Activated naive CD4-positive, alpha-beta T cell treated with anti-CD3 and anti-CD28 coated beads for 36 hours (primary cell): ENCODE measurements around the gene NT5C3B. TPM values are rescaled to one million over a fixed set of nuclear protein-coding genes. Genes with fewer than 3 reads are reported as not detected.
"Not testable (repeated sequence)": the region's sequence is repeated elsewhere in the genome, so short reads cannot be mapped to it uniquely, and the experiment has no call there.

Experiments
- CTCF ChIA-PET: fragments of 350-600 bp; sonication (Branson Sonifier 250); formaldehyde crosslinking; loops from one replicate; lab custom pipeline; 2021; ENCODE audit warnings: antibody characterized with exemption; lab: Charles Lee
- DNase-seq: peaks from one replicate; pipeline ENCODE4 v3.0.0-alpha.2; 2020
- H3K27ac Mint-ChIP-seq: one replicate; pipeline ENCODE4 v1.8.0; 2021; ENCODE audit warnings: mild to moderate bottlenecking, mixed read lengths
- H3K27me3 Mint-ChIP-seq: one replicate; pipeline ENCODE4 v1.8.0; 2021; ENCODE audit warnings: low read depth, mixed read lengths
- H3K36me3 Mint-ChIP-seq: one replicate; pipeline ENCODE4 v1.8.0; 2021; ENCODE audit warnings: low read depth, mixed read lengths
- H3K4me1 Mint-ChIP-seq: one replicate; pipeline ENCODE4 v1.8.0; 2021; ENCODE audit warnings: low read depth, mixed read lengths
- H3K4me3 Mint-ChIP-seq: one replicate; pipeline ENCODE4 v1.8.0; 2021; ENCODE audit warnings: mild to moderate bottlenecking, moderate library complexity, mixed read lengths
- H3K9me3 Mint-ChIP-seq: one replicate; pipeline ENCODE4 v1.8.0; 2021; ENCODE audit warnings: mixed read lengths
- intact Hi-C: fragments of 100-400 bp; cut with micrococcal nuclease; formaldehyde crosslinking; loops from one replicate; pipeline ENCODE4 v1.15.1; 2023
- total RNA-seq, 2 experiments: library from RNA; stranded (reverse); gene quantifications; one replicate each; pipeline ENCODE4 v1.2.3, GENCODE V29; 2021

The NT5C3B gene
- total RNA-seq, 2 experiments from 2014 or later = 25.9 to 28.1 TPM

DNA sequence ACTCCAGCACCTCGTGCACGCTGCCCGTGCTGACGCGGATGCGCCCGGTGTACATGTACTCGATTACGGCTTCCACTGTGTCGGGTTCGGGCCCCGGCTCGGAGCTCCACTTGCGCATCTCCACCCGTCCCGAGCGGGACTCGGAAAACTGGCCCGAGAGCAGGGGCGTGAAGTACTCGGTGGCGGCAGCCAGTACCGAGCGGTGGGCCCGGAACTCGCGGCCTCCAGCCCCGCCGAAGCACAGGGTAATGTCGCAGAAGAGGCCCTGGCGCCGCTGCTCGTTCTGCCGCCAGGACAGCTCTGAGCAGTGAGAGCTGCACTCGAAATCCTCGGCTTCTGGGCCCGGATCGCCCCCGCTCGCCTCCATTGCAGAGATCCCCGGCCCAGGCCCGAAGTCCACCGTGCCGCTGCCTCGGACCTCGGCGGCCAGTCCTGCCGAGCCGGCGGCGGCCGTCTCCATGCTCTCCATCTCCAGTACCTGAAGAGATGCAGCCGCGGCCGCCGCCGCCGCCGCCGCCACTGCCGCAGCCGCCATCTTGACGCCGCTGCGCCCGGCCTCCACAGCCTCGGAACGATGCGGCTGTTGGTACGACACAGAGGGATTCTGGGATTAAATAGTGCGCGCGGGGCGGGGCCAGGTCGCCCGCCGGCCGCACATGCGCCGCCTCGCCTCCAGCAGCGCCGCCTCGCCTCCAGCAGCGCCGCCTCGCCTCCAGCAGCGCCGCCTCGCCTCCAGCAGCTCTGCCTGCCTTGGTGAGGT lies 29.0 kb upstream of the NT5C3B start, which contains the start of gene KLHL11:
Gene KLHL11 (minus strand): TSS at position 588 of the 760 bp plus-strand sequence. CDS start 53 bp downstream, at position 535.
- no peaks in the 10 kb centered on the region for H3K27me3 Mint-ChIP-seq
- CTCF ChIA-PET = interaction anchor here (0.6 to 2.6 kb wide), 5 partner anchors 13 to 202 kb away, joined by 3 to 10 read pairs (median 3); partner anchors contain the start of gene P3H4
- H3K27ac Mint-ChIP-seq = peak within 1 kb of the TSS; percentile 47
- H3K4me3 Mint-ChIP-seq = no peak within 1 kb of the TSS
- H3K4me1 Mint-ChIP-seq = peaks cover 29% of the 10 kb centered on the region
- peaks cover 6% of the 10 kb centered on the region for H3K36me3 Mint-ChIP-seq
- intact Hi-C loops = loop anchor here (1.0 to 10.0 kb wide), 7 partner anchors 28 to 410 kb away; partner anchors contain the start of genes CNP, DNAJC7, HAP1 and KLHL10
- H3K9me3 Mint-ChIP-seq = no peaks in the 10 kb centered on the region
- DNase-seq = peak; percentile 92

DNA sequence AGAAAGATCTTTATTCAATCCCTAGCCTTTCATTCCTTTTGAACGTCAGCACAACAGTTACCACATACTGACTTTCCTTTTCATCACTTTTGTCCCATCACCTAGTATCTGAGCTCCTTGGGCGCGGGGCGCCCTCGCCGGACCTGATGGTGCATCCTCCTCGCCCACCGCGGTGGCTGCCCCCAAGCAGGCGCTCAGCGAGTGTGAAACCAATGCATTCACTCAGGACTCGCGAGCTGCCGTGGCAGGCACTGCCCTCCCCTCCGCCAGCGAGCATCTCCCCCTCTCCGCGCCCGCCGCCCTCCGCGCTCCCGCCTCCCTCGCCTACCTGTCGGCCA lies 28.4 kb upstream of the NT5C3B start:
- H3K36me3 Mint-ChIP-seq = peaks cover 6% of the 10 kb centered on the region
- no peak overlapping the region for H3K27ac Mint-ChIP-seq

GRCh38 chr17:41863074-41863848 lies 27.2 kb upstream of the NT5C3B start:
- no peaks in the 10 kb centered on the region for H3K27me3 Mint-ChIP-seq
- DNase-seq = peak; percentile 50
- no peak overlapping the region for H3K27ac Mint-ChIP-seq
- no peaks in the 10 kb centered on the region for H3K9me3 Mint-ChIP-seq
- H3K36me3 Mint-ChIP-seq = peaks cover 3% of the 10 kb centered on the region
- CTCF ChIA-PET = interaction anchor here (2.6 kb wide), 1 partner anchor 52 kb away, joined by 10 read pairs; the partner anchor contains the start of gene P3H4
- H3K4me1 Mint-ChIP-seq = peaks cover 24% of the 10 kb centered on the region
- no peak overlapping the region for H3K4me3 Mint-ChIP-seq
- intact Hi-C loops = loop anchor here (10.0 kb wide), 2 partner anchors 128 to 412 kb away; partner anchors contain the start of genes HAP1 and STAT5B

More for the DNA sequence above, 28.4 kb upstream of the NT5C3B start:
- CTCF ChIA-PET = interaction anchor here (0.6 to 2.6 kb wide), 4 partner anchors 13 to 53 kb away, joined by 3 to 10 read pairs (median 4); partner anchors contain the start of gene P3H4
- intact Hi-C loops = loop anchor here (2.0 to 10.0 kb wide), 5 partner anchors 28 to 410 kb away; partner anchors contain the start of genes CNP, HAP1, KLHL10 and NT5C3B
- DNase-seq = no peak
- peaks cover 34% of the 10 kb centered on the region for H3K4me1 Mint-ChIP-seq
- no peaks in the 10 kb centered on the region for H3K9me3 Mint-ChIP-seq
- no peaks in the 10 kb centered on the region for H3K27me3 Mint-ChIP-seq
- no peak overlapping the region for H3K4me3 Mint-ChIP-seq

GRCh38 chr17:41860254-41860931 lies 24.4 kb upstream of the NT5C3B start:
- CTCF ChIA-PET = no interaction called here
- H3K27me3 Mint-ChIP-seq = no peaks in the 10 kb centered on the region
- H3K9me3 Mint-ChIP-seq = no peaks in the 10 kb centered on the region
- peaks cover 21% of the 10 kb centered on the region for H3K4me1 Mint-ChIP-seq
- intact Hi-C loops = loop anchor here (10.0 kb wide), 2 partner anchors 126 to 414 kb away; partner anchors contain the start of genes HAP1 and STAT5B
- DNase-seq = no peak
- H3K36me3 Mint-ChIP-seq = peaks cover 2% of the 10 kb centered on the region
- no peak overlapping the region for H3K4me3 Mint-ChIP-seq
- no peak overlapping the region for H3K27ac Mint-ChIP-seq

DNA sequence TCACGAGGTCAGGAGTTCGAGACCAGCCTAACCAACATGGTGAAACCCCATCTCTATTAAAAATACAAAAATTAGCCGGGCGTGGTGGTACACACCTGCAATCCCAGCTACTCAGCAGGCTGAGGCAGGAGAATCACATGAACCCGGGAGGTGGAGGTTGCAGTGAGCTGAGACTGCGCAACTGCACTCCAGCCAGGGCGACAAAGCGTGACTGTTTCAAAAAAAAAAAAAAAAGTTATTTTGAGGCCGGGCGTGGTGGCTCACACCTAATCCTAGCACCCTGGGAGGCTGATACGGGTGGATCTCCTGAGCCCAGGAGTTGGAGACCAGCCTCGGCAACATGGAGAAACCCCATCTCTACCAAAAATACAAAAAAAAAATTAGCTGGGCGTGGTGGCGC lies 15.3 kb upstream of the NT5C3B start:
- CTCF ChIA-PET = interaction anchor here (0.6 to 1.4 kb wide), 5 partner anchors 13 to 156 kb away, joined by 3 to 5 read pairs (median 3); partner anchors contain the start of genes KLHL11 and P3H4
- H3K4me3 Mint-ChIP-seq, H3K9me3 Mint-ChIP-seq, DNase-seq, H3K27me3 Mint-ChIP-seq, H3K27ac Mint-ChIP-seq, intact Hi-C loops: not testable (repeated sequence)
- Mint-ChIP-seq H3K36me3 (peaks cover 23% of the 10 kb centered on the region), H3K4me1 (peaks cover 30% of the 10 kb centered on the region)

GRCh38 chr17:41849251-41849990 lies 13.4 kb upstream of the NT5C3B start:
- Mint-ChIP-seq H3K36me3 (peaks cover 15% of the 10 kb centered on the region), H3K9me3 (no peaks in the 10 kb centered on the region), H3K4me3 (no peak overlapping the region), H3K4me1 (peaks cover 28% of the 10 kb centered on the region), H3K27ac (no peak overlapping the region), H3K27me3 (no peaks in the 10 kb centered on the region)
- CTCF ChIA-PET = interaction anchor here (0.7 to 1.6 kb wide), 2 partner anchors 15 to 48 kb away, joined by 4 to 7 read pairs; no protein-coding TSS in a partner anchor
- DNase-seq = no peak
- intact Hi-C loops = no loop called here

DNA sequence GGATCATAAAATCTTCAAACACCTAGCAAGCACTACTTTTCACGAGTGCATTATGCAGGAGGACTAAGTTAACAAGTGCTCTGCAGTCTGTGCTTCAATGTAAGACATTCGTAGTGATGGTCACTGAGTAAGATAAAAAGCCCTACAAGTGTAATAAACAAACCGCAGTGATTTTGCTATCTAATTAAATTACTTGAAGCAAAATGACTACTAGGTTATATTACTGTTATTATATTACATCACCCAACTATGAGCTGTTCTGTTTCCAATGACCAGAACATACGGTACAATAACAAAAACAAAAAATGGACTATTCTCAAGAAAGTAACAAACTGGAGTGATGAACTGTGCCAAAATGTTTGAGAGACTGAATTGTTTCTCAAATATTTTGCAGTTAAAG lies 12.8 kb upstream of the NT5C3B start:
- CTCF ChIA-PET = interaction anchor here (1.6 kb wide), 1 partner anchor 47 kb away, joined by 7 read pairs; no protein-coding TSS in a partner anchor
- no peaks in the 10 kb centered on the region for H3K27me3 Mint-ChIP-seq
- DNase-seq = no peak
- H3K4me3 Mint-ChIP-seq = no peak overlapping the region
- no peaks in the 10 kb centered on the region for H3K9me3 Mint-ChIP-seq
- H3K36me3 Mint-ChIP-seq = peaks cover 10% of the 10 kb centered on the region
- peaks cover 25% of the 10 kb centered on the region for H3K4me1 Mint-ChIP-seq
- intact Hi-C loops = no loop called here
- no peak overlapping the region for H3K27ac Mint-ChIP-seq

- Mint-ChIP-seq H3K36me3 (peaks cover 2% of the 10 kb centered on the region), H3K27ac (no peak overlapping the region), H3K4me3 (no peak overlapping the region), H3K9me3 (no peaks in the 10 kb centered on the region), H3K4me1 (peaks cover 3% of the 10 kb centered on the region), H3K27me3 (no peaks in the 10 kb centered on the region)
- DNase-seq = no peak
- CTCF ChIA-PET = no interaction called here
- intact Hi-C loops = no loop called here
Observed at GRCh38 chr17:41844971-41845370, 8.9 kb upstream of the NT5C3B start.

- H3K4me3 Mint-ChIP-seq, CTCF ChIA-PET, DNase-seq, H3K27ac Mint-ChIP-seq, H3K36me3 Mint-ChIP-seq, intact Hi-C loops, H3K9me3 Mint-ChIP-seq, H3K27me3 Mint-ChIP-seq, H3K4me1 Mint-ChIP-seq: not testable (repeated sequence)
Observed at GRCh38 chr17:41840781-41841180, 4.7 kb upstream of the NT5C3B start.

GRCh38 chr17:41839448-41839847 lies 3.4 kb upstream of the NT5C3B start:
- CTCF ChIA-PET = interaction anchor here (0.9 kb wide), 1 partner anchor 26 kb away, joined by 3 read pairs; no protein-coding TSS in a partner anchor

More at GRCh38 chr17:41839448-41839847, 3.4 kb upstream of the NT5C3B start:
- H3K4me3 Mint-ChIP-seq, DNase-seq, H3K36me3 Mint-ChIP-seq, H3K27ac Mint-ChIP-seq, H3K9me3 Mint-ChIP-seq, H3K27me3 Mint-ChIP-seq, intact Hi-C loops: not testable (repeated sequence)
- H3K4me1 Mint-ChIP-seq = peaks cover 16% of the 10 kb centered on the region
